PC-9 (cell line): Measurements from ENCODE around the gene NSD2. TPM values are rescaled to one million over a fixed set of nuclear protein-coding genes. Genes with fewer than 3 reads are reported as not detected.
A peak's percentile ranks its signal among the peaks of the same experiment; 100 is the strongest.

Experiments
- BruUV-seq: library from RNA; stranded (reverse); fragments of 400-500 nt; replicated peaks from 2 replicates; lab custom pipeline; 2021; lab: Mats Ljungman, UMichigan
- CTCF ChIA-PET: fragments of 300-600 bp; sonication (Branson Sonifier 250); formaldehyde crosslinking; loops from one replicate; lab custom pipeline; 2022; ENCODE audit warnings: antibody characterized with exemption; lab: Charles Lee
- POLR2A ChIA-PET: fragments of 300-600 bp; sonication (Branson Sonifier 250); formaldehyde crosslinking; loops from one replicate; lab custom pipeline; 2022; ENCODE audit warnings: antibody characterized with exemption; ENCODE audit not compliant: unreplicated experiment; lab: Charles Lee
- DNase-seq, 2 experiments: peaks; one replicate each; pipeline versions ENCODE4 v3.0.0 to v3.0.0-alpha.2; 2015 to 2022; ENCODE audit warnings: mixed read lengths in 1 of 2
- H2AFZ ChIP-seq: fragments of 200-600 bp; sonication (generic); 2 replicates; pipeline ENCODE4 v1.8.1; 2017; ENCODE audit warnings: antibody characterized with exemption
- H3F3A ChIP-seq: fragments of 200-600 bp; sonication (generic); 2 replicates; pipeline ENCODE4 v1.8.1; 2017; ENCODE audit warnings: antibody characterized with exemption, mild to moderate bottlenecking, low read depth; ENCODE audit not compliant: insufficient read depth
- H3K27ac ChIP-seq: fragments of 200-600 bp; sonication (generic); 2 replicates; pipeline ENCODE4 v1.6.1; 2016; ENCODE audit warnings: mixed run types
- H3K27me3 ChIP-seq: fragments of 200-600 bp; sonication (generic); 2 replicates; pipeline ENCODE4 v1.6.1; 2016; ENCODE audit warnings: low read depth, mixed run types; ENCODE audit not compliant: insufficient read depth
- H3K36me3 ChIP-seq: fragments of 200-600 bp; sonication (generic); 2 replicates; pipeline ENCODE4 v1.6.1; 2016; ENCODE audit warnings: low read depth, mixed run types
- H3K4me1 ChIP-seq: fragments of 200-600 bp; sonication (generic); replicated peaks from 2 replicates; pipeline ENCODE4 v1.6.1; 2016; ENCODE audit warnings: mixed run types; ENCODE audit not compliant: insufficient read depth
- H3K4me2 ChIP-seq: fragments of 200-600 bp; sonication (generic); 2 replicates; pipeline ENCODE4 v1.6.1; 2017; ENCODE audit warnings: mixed run types
- H3K4me3 ChIP-seq: fragments of 200-600 bp; sonication (generic); 2 replicates; pipeline ENCODE4 v1.6.1; 2016; ENCODE audit warnings: mixed run types
- H3K79me2 ChIP-seq: fragments of 200-600 bp; sonication (generic); 2 replicates; pipeline ENCODE4 v1.6.1; 2017; ENCODE audit warnings: low read depth, mixed run types
- H3K9me2 ChIP-seq: fragments of 200-600 bp; sonication (generic); 2 replicates; pipeline ENCODE4 v1.8.1; 2017; ENCODE audit warnings: mild to moderate bottlenecking; ENCODE audit not compliant: insufficient read depth
- H3K9me3 ChIP-seq: fragments of 200-600 bp; sonication (generic); 2 replicates; pipeline ENCODE4 v1.8.1; 2016; ENCODE audit warnings: low read depth; ENCODE audit not compliant: insufficient read depth
- H4K20me1 ChIP-seq: fragments of 200-600 bp; sonication (generic); 2 replicates; pipeline ENCODE4 v1.8.1; 2017; ENCODE audit not compliant: insufficient read depth
- CTCF ChIP-seq: fragments of 200-600 bp; sonication (generic); conservative IDR thresholded peaks from 2 replicates; pipeline ENCODE4 v1.6.1; 2017; ENCODE audit warnings: mixed run types, antibody characterized with exemption, mild to moderate bottlenecking, moderate library complexity
- EZH2 ChIP-seq: fragments of 200-600 bp; sonication (generic); IDR thresholded peaks from 2 replicates; pipeline ENCODE4 v1.8.0; 2017; ENCODE audit warnings: antibody characterized with exemption, low read depth
- intact Hi-C: fragments of 100-400 bp; cut with micrococcal nuclease; formaldehyde crosslinking; loops from one replicate; pipeline ENCODE4 v1.10.0; 2022; ENCODE audit not compliant: unreplicated experiment
- total RNA-seq: library from RNA; stranded (reverse); gene quantifications from 2 replicates; pipeline ENCODE4 v1.2.3, GENCODE V29; 2021

NSD2 gene
- total RNA-seq, 1 experiment from 2014 or later = 176 TPM

GRCh38 chr4:1852904-1853623, 18.1 kb upstream of the NSD2 start:
- Histone ChIP-seq H2AFZ (no peak overlapping the region), H3K79me2 (peaks cover 77% of the 10 kb centered on the region), H3K9me2 (no peaks in the 10 kb centered on the region), H3K36me3 (no peaks in the 10 kb centered on the region), H3K9me3 (no peaks in the 10 kb centered on the region), H3K27ac (no peak overlapping the region), H3K4me3 (no peak overlapping the region), H4K20me1 (peaks cover 34% of the 10 kb centered on the region), H3F3A (peaks cover 7% of the 10 kb centered on the region; the same call in 1 of the 2 replicates), H3K4me1 (peaks cover 36% of the 10 kb centered on the region), H3K4me2 (no peak overlapping the region), H3K27me3 (no peaks in the 10 kb centered on the region)
- TF ChIP-seq EZH2 = no peak
- TF ChIP-seq CTCF = no peak
- POLR2A ChIA-PET = no interaction called here
- CTCF ChIA-PET = no interaction called here
- intact Hi-C loops = no loop called here
- BruUV-seq = no TSS peak
- DNase-seq = no peak

GRCh38 chr4:1854752-1855151, 16.4 kb upstream of the NSD2 start:
- TF ChIP-seq CTCF (no peak), EZH2 (no peak)
- peaks cover 16% of the 10 kb centered on the region; the same call in 1 of the 2 replicates for H3F3A ChIP-seq
- no peaks in the 10 kb centered on the region for H3K27me3 ChIP-seq
- H4K20me1 ChIP-seq = peaks cover 26% of the 10 kb centered on the region
- H3K79me2 ChIP-seq = peaks cover 76% of the 10 kb centered on the region
- H3K4me1 ChIP-seq = peaks cover 36% of the 10 kb centered on the region
- peak overlapping the region; percentile 96 for H3K4me2 ChIP-seq
- H3K9me3 ChIP-seq = no peaks in the 10 kb centered on the region
- H3K36me3 ChIP-seq = no peaks in the 10 kb centered on the region
- CTCF ChIA-PET = no interaction called here
- BruUV-seq = TSS peak; percentile 57
- H2AFZ ChIP-seq = peak overlapping the region; percentile 76; the same call in 1 of the 2 replicates
- intact Hi-C loops = no loop called here
- peak overlapping the region; percentile 82 for H3K4me3 ChIP-seq
- H3K9me2 ChIP-seq = no peaks in the 10 kb centered on the region
- peak overlapping the region; percentile 47; the same call in 1 of the 2 replicates for H3K27ac ChIP-seq
- POLR2A ChIA-PET = interaction anchor here (0.6 kb wide), 1 partner anchor 21 kb away, joined by 3 read pairs; no protein-coding TSS in a partner anchor
- no peak for DNase-seq

GRCh38 chr4:1855333-1856070, 15.7 kb upstream of the NSD2 start:
- H3K79me2 ChIP-seq = peaks cover 69% of the 10 kb centered on the region

More at GRCh38 chr4:1855333-1856070, 15.7 kb upstream of the NSD2 start:
- peaks cover 36% of the 10 kb centered on the region for H3K4me1 ChIP-seq
- TF ChIP-seq CTCF (no peak), EZH2 (no peak)
- ChIA-PET POLR2A (interaction anchor here (0.6 kb wide), 2 partner anchors 20 to 1166 kb away, joined by 3 read pairs; no protein-coding TSS in a partner anchor), CTCF (no interaction called here)
- H3K27ac ChIP-seq = peak overlapping the region; percentile 47; the same call in 1 of the 2 replicates
- no TSS peak for BruUV-seq
- H3K27me3 ChIP-seq = no peaks in the 10 kb centered on the region
- peak overlapping the region; percentile 96 for H3K4me2 ChIP-seq
- H3K9me3 ChIP-seq = no peaks in the 10 kb centered on the region
- no peaks in the 10 kb centered on the region for H3K9me2 ChIP-seq
- peak overlapping the region; percentile 82 for H3K4me3 ChIP-seq
- peaks cover 21% of the 10 kb centered on the region for H4K20me1 ChIP-seq
- intact Hi-C loops = loop anchor here (1.0 kb wide), 1 partner anchor 15 kb away; no protein-coding TSS in a partner anchor
- H3F3A ChIP-seq = peaks cover 16% of the 10 kb centered on the region; the same call in 1 of the 2 replicates
- peak overlapping the region; percentile 76 for H2AFZ ChIP-seq
- H3K36me3 ChIP-seq = no peaks in the 10 kb centered on the region
- no peak for DNase-seq
